Daoy (cell line): Measurements from ENCODE around the gene ZBTB46. TPM values are rescaled to one million over a fixed set of nuclear protein-coding genes. Genes with fewer than 3 reads are reported as not detected.
"Not testable (repeated sequence)": the region's sequence is repeated elsewhere in the genome, so short reads cannot be mapped to it uniquely, and the experiment has no call there.

Source experiments
- DNase-seq: peaks from one replicate; pipeline ENCODE4 v3.0.0-alpha.2; 2015; ENCODE audit warnings: low read depth
- total RNA-seq: library from RNA; depleted of rRNA; stranded (reverse); fragments of >200 nt; shearing (Covaris generic); gene quantifications from 2 replicates; pipeline ENCODE4 v1.2.3, GENCODE V29; 2014; rRNA removed

The ZBTB46 gene
- total RNA-seq, result 3.4 and 3.5 TPM in 2 replicates

- DNase-seq, result peak; percentile 70
Measured at GRCh38 chr20:63830841-63831588, at the start of gene ZBTB46. ZBTB46 (minus strand) TSS chr20:63831264; CDS start chr20:63790757, 40,507 bp downstream.

GRCh38 chr20:63878899-63879663, 48.0 kb upstream of the ZBTB46 start:
- DNase-seq, result no peak

GRCh38 chr20:63877755-63878470, 46.8 kb upstream of the ZBTB46 start:
- DNase-seq, result no peak

- no peak for DNase-seq
Measured at GRCh38 chr20:63876489-63877036, 45.5 kb upstream of the ZBTB46 start.

- DNase-seq, result not testable (repeated sequence)
Measured at GRCh38 chr20:63874241-63874640, 43.2 kb upstream of the ZBTB46 start.

GRCh38 chr20:63873477-63873971, 42.5 kb upstream of the ZBTB46 start:
- DNase-seq, result peak; percentile 77

GRCh38 chr20:63868264-63868663, 37.2 kb upstream of the ZBTB46 start:
- no peak for DNase-seq

- not testable (repeated sequence) for DNase-seq
Measured at GRCh38 chr20:63867042-63867441, 36.0 kb upstream of the ZBTB46 start.

GRCh38 chr20:63864978-63865640, 34.0 kb upstream of the ZBTB46 start, which contains the start of gene TPD52L2:
TPD52L2 (plus strand) TSS chr20:63865270; CDS start chr20:63865366, 96 bp downstream.
- DNase-seq, result peak; percentile 99

GRCh38 chr20:63864545-63864977, 33.5 kb upstream of the ZBTB46 start:
- DNase-seq, result no peak

GRCh38 chr20:63863798-63864544, 32.9 kb upstream of the ZBTB46 start:
- peak; percentile 87 for DNase-seq

GRCh38 chr20:63863021-63863797, 32.1 kb upstream of the ZBTB46 start:
- no peak for DNase-seq

GRCh38 chr20:63861981-63862901, 31.2 kb upstream of the ZBTB46 start:
- DNase-seq, result no peak

GRCh38 chr20:63861365-63861934, 30.4 kb upstream of the ZBTB46 start, which contains the start of gene ABHD16B:
ABHD16B (plus strand) TSS chr20:63861498; CDS start chr20:63861541, 43 bp downstream.
- no peak for DNase-seq

- DNase-seq, result no peak
Measured at GRCh38 chr20:63860325-63861051, 29.4 kb upstream of the ZBTB46 start.

- no peak for DNase-seq
Measured at GRCh38 chr20:63859166-63859699, 28.2 kb upstream of the ZBTB46 start.
